ENCODE data around the gene MID1.

MID1 gene

DNA sequence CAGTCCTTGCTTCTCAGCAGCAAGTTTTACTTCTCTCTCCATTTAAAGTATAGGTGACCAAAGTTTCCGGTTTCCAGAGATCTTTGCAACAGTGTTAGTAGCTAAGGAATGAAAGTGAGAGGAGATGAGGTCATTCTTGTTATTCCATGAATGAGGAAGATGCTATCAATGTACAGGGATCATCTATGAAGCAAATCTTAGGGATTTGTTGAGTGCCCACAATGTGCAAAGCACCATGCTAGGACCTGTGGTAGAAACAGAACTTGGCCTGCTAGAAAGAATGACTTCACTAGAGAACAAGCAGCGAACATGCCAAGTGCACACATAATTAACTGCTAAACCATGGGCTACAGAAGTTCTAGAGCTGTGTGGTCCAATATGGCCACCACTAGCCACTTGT lies 112.5 kb downstream of the MID1 start:
- Histone ChIP-seq H3K27me3 (replicated peaks; ENCODE audit: control insufficient read depth, insufficient read depth, low read length, poor library complexity, severe bottlenecking) (no peaks in the 10 kb centered on the region), H3K9me3 (ENCODE audit: control insufficient read depth, low read length) (no peaks in the 10 kb centered on the region), H3K27ac (ENCODE audit: insufficient read depth, low read length, poor library complexity, severe bottlenecking) (no peak overlapping the region), H3K36me3 (ENCODE audit: control insufficient read depth, insufficient read depth, low read length) (no peaks in the 10 kb centered on the region), H3K4me1 (ENCODE audit: control insufficient read depth, insufficient read depth, low read length, poor library complexity, severe bottlenecking) (no peaks in the 10 kb centered on the region), H3K4me3 (ENCODE audit: insufficient read depth, low read depth, low read length, poor library complexity, severe bottlenecking) (no peak overlapping the region)
- DNase-seq = no peak

DNA sequence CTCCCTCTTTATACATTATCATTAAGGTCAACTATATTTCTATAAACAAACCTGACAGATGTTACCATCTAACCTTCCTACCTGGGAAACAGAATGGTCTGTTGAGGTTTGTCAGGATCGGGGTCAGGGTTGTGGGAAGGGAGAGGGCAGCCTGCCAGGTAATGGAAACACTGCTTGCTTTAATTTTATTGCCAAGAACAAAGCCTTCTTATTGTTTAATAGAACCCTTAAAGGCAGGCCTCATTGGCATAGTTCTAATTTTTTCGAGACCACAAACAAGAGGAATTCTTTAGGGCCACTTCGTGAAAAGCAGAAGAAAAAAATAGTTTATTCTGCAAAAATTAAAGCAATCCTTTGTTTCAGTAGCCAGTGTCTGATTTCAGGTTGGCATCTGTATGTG lies 113.2 kb downstream of the MID1 start:
- no peak for DNase-seq
- Histone ChIP-seq H3K36me3 (ENCODE audit: control insufficient read depth, insufficient read depth, low read length) (no peaks in the 10 kb centered on the region), H3K4me1 (ENCODE audit: control insufficient read depth, insufficient read depth, low read length, poor library complexity, severe bottlenecking) (no peaks in the 10 kb centered on the region), H3K27me3 (replicated peaks; ENCODE audit: control insufficient read depth, insufficient read depth, low read length, poor library complexity, severe bottlenecking) (no peaks in the 10 kb centered on the region), H3K4me3 (ENCODE audit: insufficient read depth, low read depth, low read length, poor library complexity, severe bottlenecking) (no peak overlapping the region), H3K27ac (ENCODE audit: insufficient read depth, low read length, poor library complexity, severe bottlenecking) (no peak overlapping the region), H3K9me3 (ENCODE audit: control insufficient read depth, low read length) (no peaks in the 10 kb centered on the region)

- Histone ChIP-seq H3K9me3 (ENCODE audit: control insufficient read depth, low read length) (no peaks in the 10 kb centered on the region), H3K4me1 (ENCODE audit: control insufficient read depth, insufficient read depth, low read length, poor library complexity, severe bottlenecking) (no peaks in the 10 kb centered on the region), H3K27me3 (replicated peaks; ENCODE audit: control insufficient read depth, insufficient read depth, low read length, poor library complexity, severe bottlenecking) (no peaks in the 10 kb centered on the region), H3K36me3 (ENCODE audit: control insufficient read depth, insufficient read depth, low read length) (no peaks in the 10 kb centered on the region), H3K4me3 (ENCODE audit: insufficient read depth, low read depth, low read length, poor library complexity, severe bottlenecking) (no peak overlapping the region), H3K27ac (ENCODE audit: insufficient read depth, low read length, poor library complexity, severe bottlenecking) (no peak overlapping the region)
- DNase-seq = no peak
These were observed 113.6 kb downstream of the MID1 start for GRCh38 chrX:10506781-10507180.

DNA sequence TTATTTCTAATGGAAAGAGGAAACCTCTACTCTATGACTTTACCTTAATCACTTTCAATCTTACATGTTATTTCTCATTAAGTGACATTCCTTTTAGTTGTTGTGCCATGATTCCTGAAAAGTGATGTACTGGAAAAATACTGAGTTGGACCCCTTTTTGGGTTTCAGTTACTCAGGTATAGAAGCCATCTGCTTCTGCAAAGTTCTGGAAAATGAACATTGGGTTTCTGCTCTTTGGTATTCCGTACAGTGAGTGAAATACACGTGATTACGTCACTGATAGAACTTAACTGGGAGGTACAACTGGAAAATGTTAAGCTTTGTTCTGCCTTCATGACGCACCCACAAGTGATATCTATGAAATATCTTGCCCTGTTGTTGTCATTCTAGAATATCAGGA lies 114.7 kb downstream of the MID1 start:
- Histone ChIP-seq H3K27me3 (replicated peaks; ENCODE audit: control insufficient read depth, insufficient read depth, low read length, poor library complexity, severe bottlenecking) (no peaks in the 10 kb centered on the region), H3K4me1 (ENCODE audit: control insufficient read depth, insufficient read depth, low read length, poor library complexity, severe bottlenecking) (no peaks in the 10 kb centered on the region), H3K9me3 (ENCODE audit: control insufficient read depth, low read length) (no peaks in the 10 kb centered on the region), H3K4me3 (ENCODE audit: insufficient read depth, low read depth, low read length, poor library complexity, severe bottlenecking) (no peak overlapping the region), H3K27ac (ENCODE audit: insufficient read depth, low read length, poor library complexity, severe bottlenecking) (no peak overlapping the region), H3K36me3 (ENCODE audit: control insufficient read depth, insufficient read depth, low read length) (no peaks in the 10 kb centered on the region)
- DNase-seq = no peak

- DNase-seq = no peak
- no peak overlapping the region for H3K4me3 ChIP-seq (ENCODE audit: insufficient read depth, low read depth, low read length, poor library complexity, severe bottlenecking)
- H3K36me3 ChIP-seq (ENCODE audit: control insufficient read depth, insufficient read depth, low read length) = no peaks in the 10 kb centered on the region
- no peaks in the 10 kb centered on the region for H3K4me1 ChIP-seq (ENCODE audit: control insufficient read depth, insufficient read depth, low read length, poor library complexity, severe bottlenecking)
- H3K27me3 ChIP-seq (replicated peaks; ENCODE audit: control insufficient read depth, insufficient read depth, low read length, poor library complexity, severe bottlenecking) = no peaks in the 10 kb centered on the region
- H3K27ac ChIP-seq (ENCODE audit: insufficient read depth, low read length, poor library complexity, severe bottlenecking) = no peak overlapping the region
- no peaks in the 10 kb centered on the region for H3K9me3 ChIP-seq (ENCODE audit: control insufficient read depth, low read length)
These were observed 117.4 kb downstream of the MID1 start for GRCh38 chrX:10502961-10503360.

DNA sequence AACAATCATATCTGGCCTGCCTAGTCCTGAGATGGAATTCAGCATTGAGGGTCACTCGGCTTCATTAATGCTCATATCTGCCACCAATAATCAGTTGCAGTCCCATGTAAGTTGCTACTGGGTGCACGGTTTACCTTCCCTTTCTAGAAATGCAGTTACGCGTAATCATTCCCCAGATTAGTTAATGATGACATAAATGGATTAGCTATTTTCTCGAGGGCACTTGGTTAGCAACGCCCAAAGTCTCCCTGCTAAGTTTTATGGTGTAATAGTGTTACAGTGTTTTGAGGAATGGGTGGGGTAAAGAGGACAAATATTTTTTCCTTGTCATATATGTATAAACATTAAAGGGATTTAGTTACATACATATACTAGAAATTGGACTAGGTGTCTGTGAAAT lies 118.8 kb downstream of the MID1 start:
- H3K27me3 ChIP-seq (replicated peaks; ENCODE audit: control insufficient read depth, insufficient read depth, low read length, poor library complexity, severe bottlenecking) = no peaks in the 10 kb centered on the region
- H3K9me3 ChIP-seq (ENCODE audit: control insufficient read depth, low read length) = no peaks in the 10 kb centered on the region
- no peak overlapping the region for H3K27ac ChIP-seq (ENCODE audit: insufficient read depth, low read length, poor library complexity, severe bottlenecking)
- H3K36me3 ChIP-seq (ENCODE audit: control insufficient read depth, insufficient read depth, low read length) = no peaks in the 10 kb centered on the region
- H3K4me1 ChIP-seq (ENCODE audit: control insufficient read depth, insufficient read depth, low read length, poor library complexity, severe bottlenecking) = no peaks in the 10 kb centered on the region
- no peak overlapping the region for H3K4me3 ChIP-seq (ENCODE audit: insufficient read depth, low read depth, low read length, poor library complexity, severe bottlenecking)
- no peak for DNase-seq

- Histone ChIP-seq H3K4me1 (ENCODE audit: control insufficient read depth, insufficient read depth, low read length, poor library complexity, severe bottlenecking) (no peaks in the 10 kb centered on the region), H3K27me3 (replicated peaks; ENCODE audit: control insufficient read depth, insufficient read depth, low read length, poor library complexity, severe bottlenecking) (no peaks in the 10 kb centered on the region), H3K4me3 (ENCODE audit: insufficient read depth, low read depth, low read length, poor library complexity, severe bottlenecking) (no peak overlapping the region), H3K27ac (ENCODE audit: insufficient read depth, low read length, poor library complexity, severe bottlenecking) (no peak overlapping the region), H3K9me3 (ENCODE audit: control insufficient read depth, low read length) (no peaks in the 10 kb centered on the region), H3K36me3 (ENCODE audit: control insufficient read depth, insufficient read depth, low read length) (no peaks in the 10 kb centered on the region)
- DNase-seq = no peak
These were observed 123.9 kb downstream of the MID1 start for GRCh38 chrX:10496345-10496965.

DNA sequence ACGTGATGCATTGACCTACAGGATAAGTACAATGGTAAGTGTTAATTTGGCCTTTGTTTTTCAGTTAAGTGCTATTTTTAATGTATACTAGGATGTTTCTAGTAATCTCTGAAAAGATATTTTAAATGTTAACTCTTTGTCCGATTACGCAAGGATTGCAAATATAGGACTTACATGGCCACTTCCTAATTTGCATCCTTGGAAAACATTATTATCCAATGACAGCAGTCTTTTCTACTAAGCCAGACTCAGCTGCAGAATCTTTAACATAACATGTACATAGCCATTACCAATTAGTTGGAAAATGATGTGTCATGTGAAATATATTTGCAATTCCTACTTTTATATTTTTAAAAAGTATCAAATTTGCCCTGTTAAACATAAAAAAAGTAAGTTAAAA lies 124.7 kb downstream of the MID1 start:
- Histone ChIP-seq H3K4me3 (ENCODE audit: insufficient read depth, low read depth, low read length, poor library complexity, severe bottlenecking) (no peak overlapping the region), H3K27ac (ENCODE audit: insufficient read depth, low read length, poor library complexity, severe bottlenecking) (no peak overlapping the region), H3K36me3 (ENCODE audit: control insufficient read depth, insufficient read depth, low read length) (no peaks in the 10 kb centered on the region), H3K9me3 (ENCODE audit: control insufficient read depth, low read length) (no peaks in the 10 kb centered on the region), H3K27me3 (replicated peaks; ENCODE audit: control insufficient read depth, insufficient read depth, low read length, poor library complexity, severe bottlenecking) (no peaks in the 10 kb centered on the region), H3K4me1 (ENCODE audit: control insufficient read depth, insufficient read depth, low read length, poor library complexity, severe bottlenecking) (no peaks in the 10 kb centered on the region)
- DNase-seq = no peak

GRCh38 chrX:10492250-10492649 lies 128.1 kb downstream of the MID1 start:
- H3K27ac ChIP-seq (ENCODE audit: insufficient read depth, low read length, poor library complexity, severe bottlenecking) = no peak overlapping the region
- H3K27me3 ChIP-seq (replicated peaks; ENCODE audit: control insufficient read depth, insufficient read depth, low read length, poor library complexity, severe bottlenecking) = no peaks in the 10 kb centered on the region
- H3K4me3 ChIP-seq (ENCODE audit: insufficient read depth, low read depth, low read length, poor library complexity, severe bottlenecking) = no peak overlapping the region
- no peaks in the 10 kb centered on the region for H3K9me3 ChIP-seq (ENCODE audit: control insufficient read depth, low read length)
- no peak for DNase-seq
- no peaks in the 10 kb centered on the region for H3K36me3 ChIP-seq (ENCODE audit: control insufficient read depth, insufficient read depth, low read length)
- H3K4me1 ChIP-seq (ENCODE audit: control insufficient read depth, insufficient read depth, low read length, poor library complexity, severe bottlenecking) = no peaks in the 10 kb centered on the region

- DNase-seq = no peak
- Histone ChIP-seq H3K4me3 (ENCODE audit: insufficient read depth, low read depth, low read length, poor library complexity, severe bottlenecking) (no peak overlapping the region), H3K27ac (ENCODE audit: insufficient read depth, low read length, poor library complexity, severe bottlenecking) (no peak overlapping the region)
These were observed 134.0 kb downstream of the MID1 start for GRCh38 chrX:10486373-10486772.

More at GRCh38 chrX:10486373-10486772, 134.0 kb downstream of the MID1 start:
- H3K4me1 ChIP-seq (ENCODE audit: control insufficient read depth, insufficient read depth, low read length, poor library complexity, severe bottlenecking) = no peaks in the 10 kb centered on the region
- H3K9me3 ChIP-seq (ENCODE audit: control insufficient read depth, low read length) = no peaks in the 10 kb centered on the region
- no peaks in the 10 kb centered on the region for H3K27me3 ChIP-seq (replicated peaks; ENCODE audit: control insufficient read depth, insufficient read depth, low read length, poor library complexity, severe bottlenecking)
- H3K36me3 ChIP-seq (ENCODE audit: control insufficient read depth, insufficient read depth, low read length) = no peaks in the 10 kb centered on the region

All from effector memory CD4-positive, alpha-beta T cell (primary cell).